Bronchial epithelial cell (primary cell): ENCODE measurements around the gene REPS2. TPM values are rescaled to one million over a fixed set of nuclear protein-coding genes. Genes with fewer than 3 reads are reported as not detected.
"Not testable (repeated sequence)": the region's sequence is repeated elsewhere in the genome, so short reads cannot be mapped to it uniquely, and the experiment has no call there.

Experiments used
- DNase-seq: peaks from one replicate; pipeline ENCODE4 v3.0.0-alpha.2; 2010; ENCODE audit warnings: low read depth
- FAIRE-seq: peaks from 2 replicates; lab custom pipeline; 2011; peaks lifted over from hg19 to GRCh38; lab: Jason Lieb, UNC
- H3K27me3 ChIP-seq: 2 replicates; pipeline ENCODE4 v1.5.1; 2011; ENCODE audit warnings: low read length; ENCODE audit not compliant: control insufficient read depth, insufficient read depth
- H3K36me3 ChIP-seq: 2 replicates; pipeline ENCODE4 v1.5.1; 2011; ENCODE audit warnings: low read length; ENCODE audit not compliant: control insufficient read depth, insufficient read depth
- H3K4me3 ChIP-seq: 2 replicates; pipeline ENCODE4 v1.5.1; 2011; ENCODE audit warnings: mild to moderate bottlenecking, low read depth, low read length, control low read depth
- CTCF ChIP-seq: IDR thresholded peaks from 2 replicates; pipeline ENCODE4 v1.5.1; 2011; ENCODE audit warnings: mild to moderate bottlenecking, moderate library complexity, low read length, control low read depth, inconsistent platforms; ENCODE audit not compliant: insufficient read depth, severe bottlenecking
- total RNA-seq: library from RNA; depleted of rRNA; stranded (reverse); fragments of >200 nt; gene quantifications from 2 replicates; pipeline ENCODE4 v1.2.1, GENCODE V29; 2014

The REPS2 gene
- total RNA-seq, 1 donor from 2014 or later, result 0.79 TPM

- Histone ChIP-seq H3K27me3 (no peaks in the 10 kb centered on the region), H3K4me3 (no peak overlapping the region), H3K36me3 (no peaks in the 10 kb centered on the region)
- no peak for DNase-seq
- FAIRE-seq, result no peak
- TF ChIP-seq CTCF, result no peak
These were observed 16.8 kb downstream of the REPS2 start for GRCh38 chrX:16963216-16963615.

DNA sequence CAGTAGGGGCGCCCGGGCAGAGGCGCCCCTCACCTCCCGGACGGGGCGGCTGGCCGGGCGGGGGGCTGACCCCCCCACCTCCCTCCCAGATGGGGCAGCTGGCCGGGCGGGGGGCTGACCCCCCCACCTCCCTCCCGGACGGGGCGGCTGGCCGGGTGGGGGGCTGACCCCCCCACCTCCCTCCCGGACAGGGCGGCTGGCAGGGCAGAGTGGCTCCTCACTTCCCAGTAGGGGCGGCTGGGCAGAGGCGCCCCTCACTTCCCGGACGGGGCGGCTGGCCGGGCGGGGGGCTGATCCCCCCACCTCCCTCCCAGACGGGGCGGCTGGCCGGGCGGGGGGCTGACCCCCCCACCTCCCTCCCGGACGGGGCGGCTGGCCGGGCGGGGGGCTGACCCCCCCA lies 18.5 kb downstream of the REPS2 start:
- H3K36me3 ChIP-seq, DNase-seq, H3K27me3 ChIP-seq, FAIRE-seq, H3K4me3 ChIP-seq: not testable (repeated sequence)

DNA sequence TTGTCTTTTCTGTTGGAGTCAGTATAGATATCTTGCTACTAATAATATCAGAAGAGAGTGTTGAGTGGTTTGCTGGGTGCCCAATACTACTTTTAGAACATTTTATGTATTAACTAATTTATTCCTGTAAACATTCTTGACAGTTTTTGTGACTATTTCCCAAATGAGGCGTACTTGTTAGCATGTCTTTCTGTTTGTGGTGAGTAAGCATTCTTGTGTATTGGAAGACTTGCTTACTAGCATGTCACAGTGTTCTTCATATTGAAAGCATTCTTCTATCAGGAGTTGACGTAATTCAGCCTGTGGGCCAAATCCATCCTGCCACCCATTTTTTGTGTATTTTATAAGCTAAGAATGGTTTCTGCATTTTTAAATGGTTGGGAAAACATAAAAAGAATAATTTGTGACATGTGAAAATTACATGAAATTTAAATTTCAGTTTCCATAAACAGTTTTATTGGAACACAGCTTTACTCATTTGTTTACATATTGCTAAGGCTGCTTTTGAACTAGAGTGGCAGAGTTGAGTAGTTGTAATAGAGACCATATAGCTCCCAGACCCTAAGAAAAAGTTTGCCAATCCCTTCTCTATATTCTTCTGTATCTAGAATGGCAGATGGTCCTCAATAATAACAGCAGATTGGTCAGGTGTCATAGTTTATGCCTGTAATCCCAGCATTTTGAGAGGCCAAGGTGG lies 20.4 kb downstream of the REPS2 start:
- DNase-seq (no peak), FAIRE-seq (no peak)
- Histone ChIP-seq H3K27me3 (no peaks in the 10 kb centered on the region), H3K4me3 (no peak overlapping the region), H3K36me3 (no peaks in the 10 kb centered on the region)
- TF ChIP-seq CTCF, result no peak

DNA sequence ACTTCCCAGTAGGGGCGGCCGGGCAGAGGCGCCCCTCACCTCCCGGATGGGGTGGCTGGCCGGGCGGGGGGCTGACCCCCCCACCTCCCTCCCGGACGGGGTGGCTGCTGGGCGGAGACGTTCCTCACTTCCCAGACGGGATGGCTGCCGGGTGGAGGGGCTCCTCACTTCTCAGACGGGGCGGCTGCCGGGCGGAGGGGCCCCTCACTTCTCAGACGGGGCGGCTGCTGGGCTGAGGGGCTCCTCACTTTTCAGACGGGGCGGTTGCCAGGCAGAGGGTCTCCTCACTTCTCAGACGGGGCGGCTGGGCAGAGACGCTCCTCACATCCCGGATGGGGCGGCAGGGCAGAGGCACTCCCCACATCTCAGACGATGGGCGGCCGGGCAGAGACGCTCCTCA lies 22.3 kb downstream of the REPS2 start:
- FAIRE-seq, H3K27me3 ChIP-seq, H3K4me3 ChIP-seq, DNase-seq, H3K36me3 ChIP-seq: not testable (repeated sequence)

- FAIRE-seq (no peak), DNase-seq (peak; percentile 81)
- TF ChIP-seq CTCF, result no peak
- H3K4me3 ChIP-seq, result no peak overlapping the region
- H3K36me3 ChIP-seq, result no peaks in the 10 kb centered on the region
- no peaks in the 10 kb centered on the region for H3K27me3 ChIP-seq
These were observed 24.5 kb downstream of the REPS2 start for GRCh38 chrX:16970977-16971376.

GRCh38 chrX:16971694-16972093 lies 25.2 kb downstream of the REPS2 start:
- TF ChIP-seq CTCF, result no peak
- DNase-seq (no peak), FAIRE-seq (no peak)
- H3K27me3 ChIP-seq, result no peaks in the 10 kb centered on the region
- H3K4me3 ChIP-seq, result no peak overlapping the region
- no peaks in the 10 kb centered on the region for H3K36me3 ChIP-seq

DNA sequence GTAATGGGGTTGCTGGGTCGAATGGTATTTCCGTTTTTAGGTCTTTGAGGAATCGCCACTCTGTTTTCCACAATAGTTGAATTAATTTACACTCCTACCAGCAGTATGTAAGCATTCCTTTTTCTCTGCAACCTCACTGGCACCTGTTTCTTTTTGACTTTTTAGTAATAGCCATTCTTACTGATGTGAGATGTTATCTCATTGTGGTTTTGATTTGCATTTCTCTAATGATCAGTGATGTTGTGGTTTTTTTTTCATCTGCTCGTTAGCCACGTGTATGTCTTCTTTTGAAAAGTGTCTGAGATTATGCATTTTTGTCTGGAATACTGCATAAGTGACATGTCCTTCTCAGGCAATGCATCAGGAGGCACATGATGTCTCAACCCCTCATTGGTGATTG lies 28.8 kb downstream of the REPS2 start:
- H3K4me3 ChIP-seq, result no peak overlapping the region
- no peak for TF ChIP-seq CTCF
- no peak for FAIRE-seq

More for the DNA sequence above, 28.8 kb downstream of the REPS2 start:
- Histone ChIP-seq H3K36me3 (no peaks in the 10 kb centered on the region), H3K27me3 (no peaks in the 10 kb centered on the region)
- DNase-seq, result no peak
